B cell (primary cell): ENCODE measurements around the gene ZC3H7A. TPM values are rescaled to one million over a fixed set of nuclear protein-coding genes. Genes with fewer than 3 reads are reported as not detected.
A peak's percentile ranks its signal among the peaks of the same experiment; 100 is the strongest.

Experiments
- ATAC-seq: fragments of 200-7000 bp; cut with Tn5 transposase; one replicate; pipeline ENCODE4 v1.10.0; 2021; ENCODE audit warnings: low read depth, mild to moderate bottlenecking, moderate number of reproducible peaks, moderate library complexity
- CTCF ChIA-PET: fragments of 350-600 bp; sonication (Branson Sonifier 250); formaldehyde crosslinking; loops from one replicate; lab custom pipeline; 2021; ENCODE audit warnings: antibody characterized with exemption, inconsistent platforms; lab: Charles Lee
- POLR2A ChIA-PET: fragments of 350-600 bp; sonication (Branson Sonifier 250); formaldehyde crosslinking; loops from one replicate; lab custom pipeline; 2021; ENCODE audit warnings: antibody characterized with exemption; lab: Charles Lee
- DNase-seq: peaks from one replicate; pipeline ENCODE4 v3.0.0; 2013
- H2AFZ ChIP-seq: 2 replicates; pipeline ENCODE4 v1.6.1; 2012; ENCODE audit warnings: mild to moderate bottlenecking, low read depth, low read length; ENCODE audit not compliant: insufficient read depth, poor library complexity, severe bottlenecking
- H3K27ac ChIP-seq, 2 donors: 1 replicate in 1 of 2; 2 replicates in 1 of 2; pipeline ENCODE4 v1.5.1; 2012 to 2013; ENCODE audit warnings: low read length in 2 of 2, mild to moderate bottlenecking in 2 of 2, moderate library complexity in 1 of 2
- H3K27me3 ChIP-seq, 4 experiments: fragments of 200-600 bp in 1 of 4; sonication (generic) in 1 of 4; replicated peaks in 1 of 4; 1 replicate in 2 of 4; 2 replicates in 2 of 4; pipeline versions ENCODE4 v1.6.1 to v1.7.0; 2013 to 2016; ENCODE audit warnings: low read length in 3 of 4, mild to moderate bottlenecking in 2 of 4, mixed read lengths in 1 of 4, moderate library complexity in 1 of 4; ENCODE audit not compliant: insufficient read depth in 4 of 4, control insufficient read depth in 3 of 4; ENCODE audit errors: control extremely low read depth in 1 of 4
- H3K36me3 ChIP-seq, 2 experiments: replicated peaks in 1 of 2; 1 replicate in 1 of 2; 2 replicates in 1 of 2; pipeline versions ENCODE4 v1.6.1 to v1.7.1; 2013; ENCODE audit warnings: low read length in 1 of 2; ENCODE audit not compliant: insufficient read depth in 2 of 2, control insufficient read depth in 1 of 2; ENCODE audit errors: control extremely low read depth in 1 of 2, extremely low read depth in 1 of 2
- H3K4me1 ChIP-seq, 2 donors: fragments of 200-600 bp in 1 of 2; sonication (generic) in 1 of 2; 1 replicate in 1 of 2; 2 replicates in 1 of 2; pipeline versions ENCODE4 v1.5.1 to v1.6.1; 2013 to 2017; ENCODE audit warnings: low read length in 2 of 2; ENCODE audit not compliant: control insufficient read depth in 2 of 2, insufficient read depth in 2 of 2
- H3K4me2 ChIP-seq: replicated peaks from 2 replicates; pipeline ENCODE3; 2012; ENCODE audit warnings: mild to moderate bottlenecking, low read depth, low read length; ENCODE audit not compliant: poor library complexity, severe bottlenecking
- H3K4me3 ChIP-seq, 5 experiments: fragments of 200-600 bp in 1 of 5; sonication (generic) in 1 of 5; 1 replicate in 3 of 5; 2 replicates in 2 of 5; pipeline versions ENCODE4 v1.5.1 to v1.7.0; 2011 to 2016; ENCODE audit warnings: low read length in 4 of 5, mild to moderate bottlenecking in 4 of 5, low read depth in 2 of 5, control low read depth in 1 of 5, moderate library complexity in 1 of 5; ENCODE audit not compliant: insufficient read depth in 1 of 5; ENCODE audit errors: control extremely low read depth in 1 of 5, extremely low read depth in 1 of 5
- H3K79me2 ChIP-seq: fragments of 200-600 bp; sonication (generic); one replicate; pipeline ENCODE4 v1.6.0; 2016; ENCODE audit warnings: low read length; ENCODE audit not compliant: control insufficient read depth, insufficient read depth
- H3K9ac ChIP-seq: fragments of 200-600 bp; sonication (generic); 2 replicates; pipeline ENCODE4 v1.6.1; 2017; ENCODE audit warnings: mild to moderate bottlenecking, low read length, moderate library complexity
- H3K9me3 ChIP-seq, 3 donors: one replicate each; pipeline versions ENCODE4 v1.6.1 to v1.7.1; 2013; ENCODE audit warnings: low read length in 2 of 3; ENCODE audit not compliant: control insufficient read depth in 2 of 3, insufficient read depth in 1 of 3; ENCODE audit errors: control extremely low read depth in 1 of 3
- H4K20me1 ChIP-seq: 2 replicates; pipeline ENCODE4 v1.6.0; 2012; ENCODE audit warnings: mild to moderate bottlenecking, low read length; ENCODE audit not compliant: insufficient read depth, control insufficient read depth, poor library complexity, severe bottlenecking
- H3K27ac Mint-ChIP-seq: one replicate; pipeline ENCODE4 v1.8.0; 2021; ENCODE audit warnings: mixed read lengths
- H3K27me3 Mint-ChIP-seq: one replicate; pipeline ENCODE4 v1.8.0; 2021; ENCODE audit warnings: mixed read lengths
- H3K4me1 Mint-ChIP-seq: one replicate; pipeline ENCODE4 v1.8.0; 2021; ENCODE audit warnings: mixed read lengths
- H3K4me3 Mint-ChIP-seq: one replicate; pipeline ENCODE4 v1.8.0; 2021; ENCODE audit warnings: mixed read lengths
- H3K9me3 Mint-ChIP-seq: one replicate; pipeline ENCODE4 v1.8.0; 2022; ENCODE audit warnings: mixed read lengths; ENCODE audit not compliant: insufficient read depth
- EZH2 ChIP-seq: IDR thresholded peaks from 2 replicates; pipeline ENCODE4 v1.6.1; 2012; ENCODE audit warnings: borderline replicate concordance, low read depth, mild to moderate bottlenecking, moderate library complexity, low read length; ENCODE audit not compliant: insufficient read depth, poor library complexity, severe bottlenecking
- WGBS: methylation state at CpG from one replicate; pipeline ENCODE4 v1.1.5; 2013; ENCODE audit warnings: missing lambda C conversion rate; ENCODE audit not compliant: insufficient coverage; 5-methylcytosine and 5-hydroxymethylcytosine counted together
- intact Hi-C: fragments of 100-400 bp; cut with micrococcal nuclease; formaldehyde crosslinking; loops from one replicate; pipeline ENCODE4 v1.10.0; 2022
- polyA plus RNA-seq: library from polyadenylated mRNA; depleted of rRNA; stranded (reverse); fragments of >200 nt; gene quantifications from 2 replicates; pipeline ENCODE4 v1.2.3, GENCODE V29; 2012
- total RNA-seq, 2 donors: library from RNA; stranded (reverse); fragments of 120-200 nt in 1 of 2; gene quantifications; 1 replicate in 1 of 2; 2 replicates in 1 of 2; pipeline versions ENCODE4 v1.2.3 to v1.2.4, GENCODE V29; 2013 to 2022
- TF ChIP-seq, protein P1 (sequence below): fragments of 200-600 bp; IDR thresholded peaks from one replicate; pipeline ENCODE4 v1.8.0; 2022; ENCODE audit warnings: antibody characterized with exemption, mild to moderate bottlenecking

ZC3H7A gene
- total and polyA plus RNA-seq, 2 donors (not counting 1 experiment from before 2014, with no cell fraction given), result 40.8 to 126 TPM

GRCh38 chr16:11759997-11760396, 37.1 kb downstream of the ZC3H7A start:
- TF ChIP-seq, protein P1, sequence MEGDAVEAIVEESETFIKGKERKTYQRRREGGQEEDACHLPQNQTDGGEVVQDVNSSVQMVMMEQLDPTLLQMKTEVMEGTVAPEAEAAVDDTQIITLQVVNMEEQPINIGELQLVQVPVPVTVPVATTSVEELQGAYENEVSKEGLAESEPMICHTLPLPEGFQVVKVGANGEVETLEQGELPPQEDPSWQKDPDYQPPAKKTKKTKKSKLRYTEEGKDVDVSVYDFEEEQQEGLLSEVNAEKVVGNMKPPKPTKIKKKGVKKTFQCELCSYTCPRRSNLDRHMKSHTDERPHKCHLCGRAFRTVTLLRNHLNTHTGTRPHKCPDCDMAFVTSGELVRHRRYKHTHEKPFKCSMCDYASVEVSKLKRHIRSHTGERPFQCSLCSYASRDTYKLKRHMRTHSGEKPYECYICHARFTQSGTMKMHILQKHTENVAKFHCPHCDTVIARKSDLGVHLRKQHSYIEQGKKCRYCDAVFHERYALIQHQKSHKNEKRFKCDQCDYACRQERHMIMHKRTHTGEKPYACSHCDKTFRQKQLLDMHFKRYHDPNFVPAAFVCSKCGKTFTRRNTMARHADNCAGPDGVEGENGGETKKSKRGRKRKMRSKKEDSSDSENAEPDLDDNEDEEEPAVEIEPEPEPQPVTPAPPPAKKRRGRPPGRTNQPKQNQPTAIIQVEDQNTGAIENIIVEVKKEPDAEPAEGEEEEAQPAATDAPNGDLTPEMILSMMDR, result no peak
- no peak for TF ChIP-seq EZH2
- ATAC-seq (peak; percentile 73), DNase-seq (peak; percentile 45)
- no peaks in the 10 kb centered on the region for H3K79me2 ChIP-seq
- Mint-ChIP-seq H3K27ac (peak overlapping the region; percentile 42), H3K4me3 (no peak overlapping the region), H3K27me3 (no peaks in the 10 kb centered on the region), H3K4me1 (peaks cover 7% of the 10 kb centered on the region), H3K9me3 (no peaks in the 10 kb centered on the region)
- H3K9ac ChIP-seq, result no peak overlapping the region
- ChIA-PET CTCF (interaction anchor here (0.6 to 2.1 kb wide), 7 partner anchors 37 to 1244 kb away, joined by 3 to 10 read pairs (median 4); partner anchors contain the start of gene ZC3H7A), POLR2A (interaction anchor here (0.6 to 1.1 kb wide), 3 partner anchors 17 to 217 kb away, joined by 3 to 4 read pairs (median 3); partner anchors contain the start of gene TXNDC11)
- H3K9me3 ChIP-seq, result no peaks in the 10 kb centered on the region
- peak overlapping the region in 1 of 2 donors; percentile 27 for H3K27ac ChIP-seq
- no peak overlapping the region for H3K4me3 ChIP-seq
- intact Hi-C loops, result no loop called here
- H4K20me1 ChIP-seq, result no peaks in the 10 kb centered on the region
- no peak overlapping the region for H2AFZ ChIP-seq
- WGBS, result no CpG with 5 or more reads among the region's 4 CpGs
- H3K4me2 ChIP-seq, result no peak overlapping the region
- H3K4me1 ChIP-seq, result peaks cover 0 to 5% of the 10 kb centered on the region in 2 donors
- H3K27me3 ChIP-seq, result no peaks in the 10 kb centered on the region
- peaks cover 10 to 66% of the 10 kb centered on the region in 2 experiments for H3K36me3 ChIP-seq

DNA sequence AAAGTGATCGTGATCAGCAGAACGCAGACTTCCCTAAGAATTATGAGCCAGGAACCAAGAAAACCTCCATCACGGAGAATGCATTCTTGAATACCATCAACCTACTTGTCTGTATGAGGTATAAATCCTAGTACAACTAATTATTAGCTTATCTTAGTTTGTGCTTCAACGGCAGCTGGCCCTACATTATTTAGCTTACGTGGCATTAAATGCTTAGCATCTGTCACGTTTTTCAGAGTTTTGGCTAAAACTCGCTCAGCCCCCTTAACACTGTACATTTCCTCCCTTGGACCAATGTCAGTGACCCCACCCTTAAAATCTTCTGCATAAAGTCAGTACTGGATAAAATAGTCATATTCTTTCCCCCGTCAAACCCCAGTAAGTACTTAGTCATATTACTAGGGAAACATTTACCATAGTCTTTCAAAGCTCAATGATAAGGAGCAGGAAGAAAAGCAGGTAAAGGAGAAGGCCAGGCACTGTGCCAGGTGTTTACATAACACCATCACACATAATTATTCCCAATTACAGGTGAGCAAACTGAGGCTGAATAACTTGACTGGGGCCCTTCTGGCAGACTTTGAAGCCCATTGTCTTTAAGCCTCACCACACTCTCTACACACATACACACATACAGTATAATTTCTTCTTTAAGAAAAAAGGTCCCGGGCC, 37.8 kb downstream of the ZC3H7A start:
- Histone ChIP-seq H3K79me2 (no peaks in the 10 kb centered on the region), H2AFZ (no peak overlapping the region), H3K36me3 (peaks cover 10 to 60% of the 10 kb centered on the region in 2 experiments), H3K27me3 (no peaks in the 10 kb centered on the region), H3K27ac (no peak overlapping the region), H3K4me2 (no peak overlapping the region), H3K4me3 (no peak overlapping the region), H3K9me3 (no peaks in the 10 kb centered on the region), H3K9ac (no peak overlapping the region), H4K20me1 (no peaks in the 10 kb centered on the region), H3K4me1 (peaks cover 0 to 5% of the 10 kb centered on the region in 2 donors)
- CTCF ChIA-PET, result interaction anchor here (1.0 to 2.1 kb wide), 6 partner anchors 21 to 363 kb away, joined by 3 to 10 read pairs (median 4); partner anchors contain the start of gene ZC3H7A
- ATAC-seq (no peak), DNase-seq (no peak)
- POLR2A ChIA-PET, result interaction anchor here (0.6 to 1.1 kb wide), 2 partner anchors 16 to 179 kb away, joined by 3 to 4 read pairs; partner anchors contain the start of gene TXNDC11
- H3K9me3 Mint-ChIP-seq, result no peaks in the 10 kb centered on the region
- H3K27me3 Mint-ChIP-seq, result no peaks in the 10 kb centered on the region
- H3K4me3 Mint-ChIP-seq, result no peak overlapping the region
- H3K4me1 Mint-ChIP-seq, result peaks cover 7% of the 10 kb centered on the region
- TF ChIP-seq EZH2, result no peak
- TF ChIP-seq, protein P1, result no peak
- H3K27ac Mint-ChIP-seq, result no peak overlapping the region
- WGBS, result 100% methylated on average over 5 of the region's 9 CpGs
- intact Hi-C loops, result no loop called here
